NCI-H2081 treated with DMSO at 0.1 percent for 48 hours (cell line): ENCODE measurements around the gene RIPK3.

Experiments
- DNase-seq: peaks from one replicate; lab custom pipeline; 2025; lab: John Stamatoyannopoulos, UW

Gene RIPK3

GRCh38 chr14:24300326-24300980 is 39.3 kb downstream of the RIPK3 start:
- DNase-seq, result no peak

- peak; percentile 28 for DNase-seq
Observed at GRCh38 chr14:24299255-24300191, 40.3 kb downstream of the RIPK3 start, which contains the start of the genes DHRS1 and NOP9. TSS of gene DHRS1 (minus strand) at chr14:24299780. CDS start at chr14:24299106, 674 bp downstream. TSS of gene NOP9 (plus strand) at chr14:24299850. CDS start at chr14:24299955, 105 bp downstream.

GRCh38 chr14:24298892-24299254 is 40.9 kb downstream of the RIPK3 start:
- DNase-seq, result no peak

GRCh38 chr14:24297190-24297964 is 42.4 kb downstream of the RIPK3 start:
- DNase-seq, result no peak

- no peak for DNase-seq
Observed at GRCh38 chr14:24296341-24297157, 43.2 kb downstream of the RIPK3 start.

GRCh38 chr14:24293525-24293924 is 46.3 kb downstream of the RIPK3 start:
- no peak for DNase-seq

- DNase-seq, result no peak
Observed at GRCh38 chr14:24292118-24292807, 47.5 kb downstream of the RIPK3 start.

- DNase-seq, result no peak
Observed at GRCh38 chr14:24291446-24292117, 48.2 kb downstream of the RIPK3 start.

- DNase-seq, result no peak
Observed at GRCh38 chr14:24290746-24291145, 49.0 kb downstream of the RIPK3 start.

- DNase-seq, result no peak
Observed at GRCh38 chr14:24289649-24290280, 50.0 kb downstream of the RIPK3 start.

GRCh38 chr14:24286996-24287395 is 52.8 kb downstream of the RIPK3 start:
- DNase-seq, result no peak
